Mesenchymal stem cell (in vitro differentiated cells and primary cell): ENCODE data around the gene NAA16.

Experiments
- DNase-seq: peaks from one replicate; pipeline ENCODE4 v3.0.0-alpha.2; 2013
- H2AFZ ChIP-seq: one replicate; pipeline ENCODE4 v1.6.1; 2013; ENCODE audit warnings: low read depth, mild to moderate bottlenecking, control low read depth, inconsistent platforms, low read length, moderate library complexity
- H2AK5ac ChIP-seq: 2 replicates; pipeline ENCODE4 v1.6.1; 2013; ENCODE audit warnings: low read length, moderate library complexity, mild to moderate bottlenecking, inconsistent platforms; ENCODE audit not compliant: severe bottlenecking
- H2BK120ac ChIP-seq: one replicate; pipeline ENCODE4 v1.6.1; 2013; ENCODE audit warnings: low read depth, mild to moderate bottlenecking, inconsistent platforms, low read length, moderate library complexity
- H2BK12ac ChIP-seq, 2 experiments: one replicate each; pipeline ENCODE4 v1.6.1; 2013; ENCODE audit warnings: inconsistent platforms in 2 of 2, low read length in 2 of 2, mild to moderate bottlenecking in 2 of 2, moderate library complexity in 2 of 2, control low read depth in 1 of 2
- H2BK15ac ChIP-seq: one replicate; pipeline ENCODE4 v1.6.1; 2013; ENCODE audit warnings: mild to moderate bottlenecking, low read depth, inconsistent platforms; ENCODE audit not compliant: poor library complexity, severe bottlenecking
- H2BK5ac ChIP-seq: 2 replicates; pipeline ENCODE4 v1.6.1; 2013; ENCODE audit warnings: low read depth, mild to moderate bottlenecking, low read length, control low read depth, inconsistent platforms; ENCODE audit not compliant: poor library complexity, severe bottlenecking
- H3K14ac ChIP-seq, 2 experiments: one replicate each; pipeline ENCODE4 v1.6.1; 2013; ENCODE audit warnings: inconsistent platforms in 2 of 2, low read length in 2 of 2, control low read depth in 1 of 2, mild to moderate bottlenecking in 1 of 2, moderate library complexity in 1 of 2
- H3K18ac ChIP-seq, 2 experiments: one replicate each; pipeline ENCODE4 v1.6.1; 2013; ENCODE audit warnings: inconsistent platforms in 2 of 2, low read length in 2 of 2, control low read depth in 1 of 2, low read depth in 1 of 2, mild to moderate bottlenecking in 1 of 2
- H3K23ac ChIP-seq, 2 experiments: one replicate each; pipeline ENCODE4 v1.6.1; 2013; ENCODE audit warnings: inconsistent platforms in 2 of 2, low read length in 2 of 2, mild to moderate bottlenecking in 2 of 2, moderate library complexity in 2 of 2, control low read depth in 1 of 2
- H3K27ac ChIP-seq: 2 replicates; pipeline ENCODE4 v1.5.1; 2013; ENCODE audit warnings: mild to moderate bottlenecking, moderate library complexity, low read length, control low read depth, inconsistent platforms; ENCODE audit not compliant: poor library complexity, severe bottlenecking
- H3K27me3 ChIP-seq, 2 experiments: 2 replicates each; pipeline versions ENCODE4 v1.6.1 to v1.7.0; 2013; ENCODE audit warnings: low read length in 2 of 2, mild to moderate bottlenecking in 2 of 2, moderate library complexity in 2 of 2, control low read depth in 1 of 2, inconsistent platforms in 1 of 2; ENCODE audit not compliant: control insufficient read depth in 1 of 2, insufficient read depth in 1 of 2
- H3K36me3 ChIP-seq, 2 experiments: 2 replicates each; pipeline versions ENCODE4 v1.6.1 to v1.7.0; 2013; ENCODE audit warnings: low read length in 2 of 2, control low read depth in 1 of 2, inconsistent platforms in 1 of 2, low read depth in 1 of 2, mild to moderate bottlenecking in 1 of 2; ENCODE audit not compliant: insufficient read depth in 2 of 2, control insufficient read depth in 1 of 2
- H3K4ac ChIP-seq, 2 experiments: one replicate each; pipeline ENCODE4 v1.6.1; 2013; ENCODE audit warnings: inconsistent platforms in 2 of 2, low read length in 2 of 2, mild to moderate bottlenecking in 2 of 2, moderate library complexity in 2 of 2, control low read depth in 1 of 2, low read depth in 1 of 2
- H3K4me1 ChIP-seq: 2 replicates; pipeline ENCODE4 v1.6.1; 2013; ENCODE audit warnings: low read depth, low read length, control low read depth; ENCODE audit not compliant: control insufficient read depth, insufficient read depth
- H3K4me2 ChIP-seq: 2 replicates; pipeline ENCODE4 v1.6.1; 2013; ENCODE audit warnings: low read length, mild to moderate bottlenecking, inconsistent platforms; ENCODE audit not compliant: poor library complexity, severe bottlenecking
- H3K4me3 ChIP-seq, 2 experiments: 2 replicates each; pipeline versions ENCODE4 v1.5.1 to v1.7.0; 2013; ENCODE audit warnings: low read length in 2 of 2, mild to moderate bottlenecking in 2 of 2, control low read depth in 1 of 2, low read depth in 1 of 2; ENCODE audit not compliant: insufficient read depth in 1 of 2
- H3K79me1 ChIP-seq: replicated peaks from 2 replicates; pipeline ENCODE4 v1.6.1; 2013; ENCODE audit warnings: mild to moderate bottlenecking, control low read depth, low read length, inconsistent platforms; ENCODE audit not compliant: poor library complexity, severe bottlenecking
- H3K9ac ChIP-seq: 2 replicates; pipeline ENCODE4 v1.7.0; 2013; ENCODE audit warnings: mild to moderate bottlenecking, low read length, moderate library complexity
- H3K9me3 ChIP-seq: 2 replicates; pipeline ENCODE4 v1.7.0; 2013; ENCODE audit warnings: mild to moderate bottlenecking, low read length; ENCODE audit not compliant: control insufficient read depth
- H4K8ac ChIP-seq: one replicate; pipeline ENCODE4 v1.6.1; 2013; ENCODE audit warnings: inconsistent platforms, mild to moderate bottlenecking, low read length, moderate library complexity
- H4K91ac ChIP-seq: one replicate; pipeline ENCODE4 v1.6.1; 2013; ENCODE audit warnings: mild to moderate bottlenecking, low read length, inconsistent platforms
- WGBS: methylation state at CpG from one replicate; pipeline ENCODE4 v1.1.7; 2013; ENCODE audit warnings: mixed read lengths; 5-methylcytosine and 5-hydroxymethylcytosine counted together

Gene NAA16

DNA sequence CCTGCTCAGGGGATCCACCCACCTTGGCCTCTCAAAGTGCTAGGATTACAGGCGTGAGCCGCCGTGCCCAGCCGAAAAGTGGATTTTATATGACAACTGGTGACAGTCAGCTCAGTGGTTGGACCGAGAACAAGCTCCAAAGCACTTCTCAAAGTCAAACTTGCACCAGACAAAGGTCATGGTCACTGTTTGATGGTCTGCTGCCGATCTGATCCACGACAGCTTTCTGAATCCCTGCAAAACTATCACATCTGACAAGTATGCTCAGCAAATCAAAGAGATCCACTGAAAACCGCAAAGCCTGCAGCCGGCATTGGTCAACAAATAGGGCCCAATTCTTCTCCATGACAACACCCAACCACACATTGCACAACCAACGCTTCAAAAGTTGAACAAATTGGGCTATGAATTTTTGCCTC is 21.6 kb upstream of the NAA16 start:
- H4K8ac ChIP-seq: no peak overlapping the region
- no peak overlapping the region for H3K4ac ChIP-seq
- H2BK5ac ChIP-seq: no peak overlapping the region
- no peaks in the 10 kb centered on the region for H3K9me3 ChIP-seq
- no peak overlapping the region for H2AFZ ChIP-seq
- H2AK5ac ChIP-seq: no peak overlapping the region
- no peak overlapping the region for H2BK15ac ChIP-seq
- 89% methylated on average over 10 of the region's 10 CpGs for WGBS
- no peak overlapping the region for H2BK120ac ChIP-seq
- H3K27ac ChIP-seq: no peak overlapping the region
- H3K4me2 ChIP-seq: no peak overlapping the region
- H2BK12ac ChIP-seq: no peak overlapping the region
- no peaks in the 10 kb centered on the region for H3K27me3 ChIP-seq
- no peak overlapping the region for H3K4me3 ChIP-seq
- no peak overlapping the region for H3K18ac ChIP-seq
- H3K36me3 ChIP-seq: no peaks in the 10 kb centered on the region
- peaks cover 2% of the 10 kb centered on the region for H3K4me1 ChIP-seq
- H3K79me1 ChIP-seq: no peaks in the 10 kb centered on the region
- no peak overlapping the region for H3K14ac ChIP-seq
- H3K23ac ChIP-seq: no peak overlapping the region
- no peak for DNase-seq
- no peak overlapping the region for H3K9ac ChIP-seq
- no peak overlapping the region for H4K91ac ChIP-seq

DNA sequence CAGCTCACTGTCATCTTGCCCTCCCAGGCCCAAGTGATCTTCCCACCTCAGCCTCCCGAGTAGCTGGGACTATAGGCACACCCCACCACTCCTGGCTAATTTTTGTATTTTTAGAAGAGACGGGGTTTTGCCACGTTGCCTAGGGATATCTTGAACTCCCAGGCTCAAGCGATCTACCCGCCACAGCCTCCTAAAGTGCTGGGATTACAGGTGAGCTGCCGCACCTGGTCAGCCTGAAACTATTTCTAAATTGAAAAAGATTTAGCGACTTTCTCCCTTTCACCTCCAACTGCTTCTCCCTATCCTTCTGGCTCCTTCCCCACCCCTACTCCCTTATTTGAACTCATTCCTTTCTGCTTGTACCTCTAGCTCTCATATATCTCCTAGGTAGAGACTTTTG is 19.8 kb upstream of the NAA16 start:
- Histone ChIP-seq H3K18ac (no peak overlapping the region), H4K8ac (no peak overlapping the region), H3K4me2 (no peak overlapping the region), H2BK5ac (no peak overlapping the region), H2BK12ac (no peak overlapping the region), H3K4me1 (no peaks in the 10 kb centered on the region), H4K91ac (no peak overlapping the region), H2BK120ac (no peak overlapping the region), H3K9me3 (no peaks in the 10 kb centered on the region), H3K79me1 (no peaks in the 10 kb centered on the region), H3K4me3 (no peak overlapping the region), H3K4ac (no peak overlapping the region), H2AFZ (no peak overlapping the region), H2BK15ac (no peak overlapping the region), H3K14ac (no peak overlapping the region), H2AK5ac (no peak overlapping the region), H3K36me3 (no peaks in the 10 kb centered on the region), H3K23ac (no peak overlapping the region), H3K27ac (no peak overlapping the region), H3K9ac (no peak overlapping the region), H3K27me3 (no peaks in the 10 kb centered on the region)
- WGBS: 88% methylated on average over 7 of the region's 7 CpGs
- no peak for DNase-seq

DNA sequence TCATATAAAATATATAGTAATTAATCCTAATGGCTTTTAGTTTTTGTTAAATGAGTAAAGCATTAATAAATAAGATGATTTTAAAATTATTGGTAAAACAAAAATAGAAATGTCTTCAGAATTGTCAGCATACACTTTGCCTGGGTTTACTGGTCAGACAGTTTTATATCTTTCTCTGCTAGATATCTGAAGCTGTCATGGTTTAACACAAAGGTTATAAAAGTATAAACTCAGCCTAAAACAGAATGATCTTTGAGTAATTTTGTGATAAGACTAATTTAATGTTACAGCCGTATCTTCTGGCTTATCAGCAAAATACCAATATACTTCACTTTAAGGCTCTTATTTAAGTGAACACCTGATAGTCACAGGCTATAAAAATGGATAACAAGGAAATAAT is 17.8 kb upstream of the NAA16 start:
- no peak overlapping the region for H4K8ac ChIP-seq
- H3K18ac ChIP-seq: no peak overlapping the region
- no peak overlapping the region for H3K4ac ChIP-seq
- H3K4me3 ChIP-seq: no peak overlapping the region
- no peak overlapping the region for H4K91ac ChIP-seq
- no peaks in the 10 kb centered on the region for H3K9me3 ChIP-seq
- no peak overlapping the region for H2BK12ac ChIP-seq
- no peak overlapping the region for H2BK120ac ChIP-seq
- no peak overlapping the region for H3K27ac ChIP-seq
- H3K27me3 ChIP-seq: no peaks in the 10 kb centered on the region
- no peak overlapping the region for H3K9ac ChIP-seq
- H3K36me3 ChIP-seq: no peaks in the 10 kb centered on the region
- no peaks in the 10 kb centered on the region for H3K79me1 ChIP-seq
- no CpG with 5 or more reads among the region's 1 CpG for WGBS
- no peaks in the 10 kb centered on the region for H3K4me1 ChIP-seq
- no peak overlapping the region for H3K4me2 ChIP-seq
- no peak overlapping the region for H2BK5ac ChIP-seq
- no peak overlapping the region for H3K14ac ChIP-seq
- no peak overlapping the region for H2AFZ ChIP-seq
- no peak overlapping the region for H2AK5ac ChIP-seq
- no peak overlapping the region for H3K23ac ChIP-seq
- H2BK15ac ChIP-seq: no peak overlapping the region
- DNase-seq: no peak

DNA sequence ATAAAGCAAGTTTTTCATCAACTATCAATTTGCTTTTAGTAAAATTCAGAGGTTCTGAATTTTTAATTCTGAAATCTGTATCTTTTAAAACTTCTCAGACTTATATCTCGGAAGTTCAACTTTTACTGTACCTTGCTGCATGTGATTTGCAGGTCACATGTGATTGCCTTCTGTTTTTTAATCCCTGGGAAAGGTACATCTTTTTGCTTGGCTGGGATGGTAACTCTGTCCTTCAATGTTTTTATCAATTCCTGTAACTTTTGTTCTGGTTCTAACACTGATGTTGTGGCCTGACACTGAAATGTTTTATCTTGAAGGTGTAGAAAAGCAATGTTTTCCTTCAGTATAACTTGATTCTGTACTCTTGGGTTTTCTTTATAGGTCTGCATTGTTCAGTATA is 16.2 kb upstream of the NAA16 start:
- Histone ChIP-seq H2BK12ac (no peak overlapping the region), H4K91ac (no peak overlapping the region), H2BK15ac (no peak overlapping the region), H3K4me3 (no peak overlapping the region), H3K27me3 (no peaks in the 10 kb centered on the region), H4K8ac (no peak overlapping the region), H3K9me3 (no peaks in the 10 kb centered on the region), H2BK120ac (no peak overlapping the region), H3K27ac (no peak overlapping the region), H3K4me1 (no peaks in the 10 kb centered on the region), H3K4me2 (no peak overlapping the region), H3K14ac (no peak overlapping the region), H2AFZ (no peak overlapping the region), H3K23ac (no peak overlapping the region), H3K9ac (no peak overlapping the region), H2BK5ac (no peak overlapping the region), H2AK5ac (no peak overlapping the region), H3K18ac (no peak overlapping the region), H3K4ac (no peak overlapping the region), H3K36me3 (no peaks in the 10 kb centered on the region), H3K79me1 (no peaks in the 10 kb centered on the region)
- WGBS: 100% methylated on average over 1 of the region's 1 CpG
- DNase-seq: no peak
